ENCODE measurements around the gene RCE1.

Gene RCE1

GRCh38 chr11:66870616-66871520 is 27.6 kb downstream of the RCE1 start:
- no peak for DNase-seq

DNA sequence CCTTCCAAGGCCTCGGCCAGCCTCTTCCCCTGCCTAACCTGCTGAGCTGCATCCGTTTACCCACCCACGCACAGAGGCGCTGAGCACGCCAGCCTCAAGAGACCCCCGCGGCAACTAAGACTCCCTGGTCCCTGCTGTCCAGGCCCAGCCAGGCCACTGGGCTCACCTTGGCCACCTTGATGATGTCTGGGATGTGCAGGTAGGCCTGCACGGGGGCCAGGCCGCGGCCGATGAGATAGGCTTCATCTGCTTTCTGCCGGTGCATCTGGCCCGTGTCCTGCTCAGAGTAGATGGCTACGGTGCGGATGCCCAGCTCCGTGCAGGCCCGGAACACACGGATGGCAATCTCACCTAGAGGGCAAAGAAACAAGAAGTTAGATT is 28.3 kb downstream of the RCE1 start:
- DNase-seq: no peak

GRCh38 chr11:66874232-66874631 is 31.0 kb downstream of the RCE1 start:
- DNase-seq: no peak

- DNase-seq: no peak
Observed at GRCh38 chr11:66875378-66875777, 32.1 kb downstream of the RCE1 start.

DNA sequence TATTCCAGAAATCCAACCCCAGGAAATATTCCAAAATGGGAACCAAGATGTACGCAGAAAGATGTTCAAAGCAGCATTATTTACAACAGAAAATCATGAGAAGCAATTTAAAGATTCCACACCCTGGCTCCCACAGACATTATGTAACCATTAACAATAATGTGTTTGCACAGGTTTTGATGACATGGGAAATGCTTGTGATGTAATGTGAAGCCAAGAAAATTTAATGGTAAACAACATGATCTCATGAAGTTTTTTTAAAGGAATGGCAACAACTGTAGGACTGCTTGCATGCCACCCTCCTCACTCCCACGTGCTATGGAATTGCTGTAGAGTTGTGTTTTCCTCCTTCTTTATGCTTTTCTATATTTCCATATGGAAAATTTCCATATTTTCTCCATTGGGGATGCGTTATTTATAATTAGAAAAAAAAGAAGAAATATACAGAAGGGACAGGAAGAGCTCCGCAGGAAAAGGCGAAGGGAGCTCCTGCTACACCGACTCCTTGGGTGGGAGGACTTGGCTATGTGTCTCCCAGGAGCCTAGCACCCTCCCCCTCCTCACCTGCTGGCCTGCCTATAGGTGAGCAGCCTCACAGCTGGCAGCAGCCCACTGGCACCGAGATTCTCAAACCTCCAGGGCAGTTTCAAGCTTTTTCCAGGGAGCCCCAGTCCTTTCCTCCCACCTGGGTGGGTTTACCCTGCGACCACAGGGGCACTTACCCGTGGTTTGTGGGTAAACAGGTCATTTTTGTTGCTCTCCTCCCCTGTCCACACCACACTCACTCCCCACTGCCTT is 34.5 kb downstream of the RCE1 start:
- DNase-seq: no peak

DNA sequence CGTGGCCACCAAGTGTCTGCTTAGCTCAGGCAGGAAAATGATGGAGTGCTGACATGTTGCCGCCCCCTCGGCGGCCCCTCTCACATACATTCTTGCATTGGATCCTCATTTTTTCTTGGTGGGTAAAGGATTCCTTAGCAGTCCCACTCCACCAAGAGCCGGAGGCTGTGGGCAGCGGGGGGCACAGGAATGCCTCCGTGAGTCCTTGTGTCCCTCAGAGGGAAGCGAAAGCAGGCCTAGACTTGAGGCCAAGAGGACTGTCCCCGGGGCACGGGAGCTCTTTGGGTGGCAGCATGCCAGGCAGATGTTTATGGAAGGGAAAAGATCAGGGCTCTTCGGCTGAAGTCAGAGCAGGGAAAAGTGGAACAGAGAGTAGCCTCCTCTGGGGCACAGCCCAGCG is 35.2 kb downstream of the RCE1 start:
- no peak for DNase-seq

GRCh38 chr11:66879000-66879399 is 35.8 kb downstream of the RCE1 start:
- no peak for DNase-seq

DNA sequence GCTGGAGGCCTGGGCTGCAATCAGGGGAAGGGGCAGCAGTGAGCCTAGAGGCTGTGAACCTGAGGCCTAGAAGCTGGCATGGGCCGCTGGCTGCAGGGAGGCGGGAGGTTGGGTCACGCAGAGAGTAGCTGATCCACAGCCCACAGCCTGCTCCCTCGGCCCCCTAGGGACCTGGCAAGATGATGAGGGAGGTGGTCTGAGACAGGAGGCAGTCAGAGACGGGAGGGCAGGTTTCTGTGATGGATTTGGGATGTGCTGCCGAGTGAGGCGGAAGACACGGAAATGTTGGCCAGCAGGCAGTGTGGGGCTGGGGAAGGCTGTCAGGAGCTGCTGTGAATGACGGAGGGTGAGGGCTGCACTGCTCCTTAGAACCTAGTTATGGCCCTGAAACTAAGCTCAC is 36.3 kb downstream of the RCE1 start:
- no peak for DNase-seq

DNA sequence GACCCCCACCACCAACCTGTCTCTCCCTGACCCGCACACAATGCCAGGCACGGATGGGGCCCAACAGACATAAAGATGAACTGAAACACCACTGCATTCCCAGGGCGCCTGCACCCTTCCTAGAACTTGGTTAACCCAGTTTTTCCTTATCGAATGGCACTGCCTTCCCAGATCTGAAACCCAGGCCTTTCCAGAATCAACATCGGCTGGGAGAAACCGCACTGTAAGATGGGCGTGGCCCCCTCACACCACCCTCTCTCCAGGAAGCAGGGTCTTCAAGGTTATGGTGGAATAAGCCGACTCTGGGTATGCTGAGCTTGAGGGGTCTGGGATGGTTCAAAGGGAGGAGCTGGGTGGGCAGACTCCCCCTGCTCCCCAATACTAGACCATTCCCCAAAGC is 36.8 kb downstream of the RCE1 start:
- no peak for DNase-seq

DNA sequence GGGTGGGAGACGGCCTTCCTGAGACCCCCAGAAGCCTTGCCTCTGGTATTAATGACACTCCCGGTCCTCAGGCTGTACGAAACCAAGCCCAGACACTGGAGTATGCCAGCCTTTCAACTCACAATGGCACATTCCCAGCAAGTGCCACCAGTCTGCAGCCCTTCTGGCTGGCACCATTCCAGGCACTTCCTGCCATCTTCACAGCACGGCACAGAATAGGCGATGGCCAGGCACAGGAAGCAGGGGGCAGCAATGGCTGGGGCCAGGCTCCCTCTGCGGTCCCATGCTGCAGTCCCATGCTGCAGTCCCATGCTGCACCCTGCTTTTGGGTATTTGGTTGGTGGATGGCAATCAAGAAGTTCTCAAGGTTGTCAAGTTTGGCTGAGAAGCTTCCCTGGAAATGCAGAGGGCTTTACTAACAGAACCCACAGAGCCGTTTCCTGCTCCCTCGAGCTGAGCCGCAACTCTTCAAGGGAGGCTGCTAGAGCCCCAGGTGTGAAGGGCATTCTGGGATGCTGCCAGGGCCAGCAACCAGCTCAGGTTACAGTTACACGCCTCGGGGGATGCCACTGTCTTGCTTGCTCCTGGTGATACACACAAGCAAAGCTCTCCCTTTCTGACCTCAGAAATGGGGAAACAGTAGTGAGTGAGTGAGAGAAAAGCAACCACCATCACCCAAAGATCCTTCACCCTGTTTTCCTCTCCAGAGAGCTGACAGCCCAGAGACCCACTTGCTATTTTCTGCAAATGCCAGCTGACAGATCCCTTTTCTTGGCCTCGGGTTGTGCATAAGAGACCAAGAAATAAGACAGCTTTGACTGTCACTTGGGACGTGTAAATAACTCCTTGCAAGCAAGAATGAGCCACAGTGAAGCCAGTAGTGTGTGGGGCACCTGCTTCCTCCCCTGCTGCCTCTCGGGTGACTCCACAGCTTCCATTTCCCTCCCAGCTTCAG is 37.5 kb downstream of the RCE1 start:
- DNase-seq: no peak

- DNase-seq: no peak
Observed at GRCh38 chr11:66881451-66881835, 38.2 kb downstream of the RCE1 start.

DNA sequence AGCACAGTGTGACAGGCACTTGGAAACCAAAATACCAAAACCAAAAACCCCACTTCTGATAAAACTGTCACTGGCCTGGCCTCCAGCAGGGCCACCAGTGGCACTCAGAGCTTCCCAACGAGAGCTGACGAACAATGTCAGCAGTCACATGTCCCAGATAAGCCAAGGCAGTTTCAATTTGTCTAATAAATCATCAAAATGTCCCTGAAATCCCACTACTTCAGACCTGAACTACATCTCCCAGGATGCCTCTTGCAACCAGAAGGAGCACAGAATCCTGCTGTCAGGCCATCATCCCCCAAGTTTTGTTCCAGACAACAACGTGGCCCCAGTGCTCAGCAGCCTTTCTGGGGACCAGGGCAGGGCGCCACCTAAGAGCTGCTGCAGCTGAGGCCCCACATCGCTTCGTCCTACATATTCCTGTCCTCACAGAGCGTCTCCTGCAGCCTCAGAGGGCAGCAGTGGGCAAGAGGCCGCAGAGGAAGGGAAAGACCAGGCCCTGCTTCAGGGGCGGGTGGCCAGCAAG is 38.7 kb downstream of the RCE1 start:
- DNase-seq: no peak

DNA sequence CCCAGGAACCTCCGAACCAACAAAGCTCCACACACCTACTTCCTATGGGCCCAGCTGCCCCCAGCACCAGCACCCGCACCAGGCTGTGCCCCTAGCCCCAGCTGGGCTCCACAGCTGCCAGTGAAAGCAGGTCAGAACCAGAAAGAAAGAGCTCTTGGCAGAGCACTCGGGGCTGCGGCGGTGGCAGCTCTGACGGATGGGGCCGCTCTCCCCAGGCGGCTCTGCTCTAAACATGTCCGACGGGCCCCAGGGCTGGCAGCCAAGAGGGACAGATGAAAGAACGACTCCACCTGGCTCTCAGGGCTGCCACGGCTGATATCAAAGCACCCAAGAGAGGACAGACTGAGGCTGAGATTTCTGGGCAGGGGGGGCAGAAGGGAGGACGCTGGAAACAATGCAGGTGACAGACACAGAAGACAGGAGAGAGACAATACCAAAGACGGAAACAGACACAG is 39.3 kb downstream of the RCE1 start:
- no peak for DNase-seq

DNA sequence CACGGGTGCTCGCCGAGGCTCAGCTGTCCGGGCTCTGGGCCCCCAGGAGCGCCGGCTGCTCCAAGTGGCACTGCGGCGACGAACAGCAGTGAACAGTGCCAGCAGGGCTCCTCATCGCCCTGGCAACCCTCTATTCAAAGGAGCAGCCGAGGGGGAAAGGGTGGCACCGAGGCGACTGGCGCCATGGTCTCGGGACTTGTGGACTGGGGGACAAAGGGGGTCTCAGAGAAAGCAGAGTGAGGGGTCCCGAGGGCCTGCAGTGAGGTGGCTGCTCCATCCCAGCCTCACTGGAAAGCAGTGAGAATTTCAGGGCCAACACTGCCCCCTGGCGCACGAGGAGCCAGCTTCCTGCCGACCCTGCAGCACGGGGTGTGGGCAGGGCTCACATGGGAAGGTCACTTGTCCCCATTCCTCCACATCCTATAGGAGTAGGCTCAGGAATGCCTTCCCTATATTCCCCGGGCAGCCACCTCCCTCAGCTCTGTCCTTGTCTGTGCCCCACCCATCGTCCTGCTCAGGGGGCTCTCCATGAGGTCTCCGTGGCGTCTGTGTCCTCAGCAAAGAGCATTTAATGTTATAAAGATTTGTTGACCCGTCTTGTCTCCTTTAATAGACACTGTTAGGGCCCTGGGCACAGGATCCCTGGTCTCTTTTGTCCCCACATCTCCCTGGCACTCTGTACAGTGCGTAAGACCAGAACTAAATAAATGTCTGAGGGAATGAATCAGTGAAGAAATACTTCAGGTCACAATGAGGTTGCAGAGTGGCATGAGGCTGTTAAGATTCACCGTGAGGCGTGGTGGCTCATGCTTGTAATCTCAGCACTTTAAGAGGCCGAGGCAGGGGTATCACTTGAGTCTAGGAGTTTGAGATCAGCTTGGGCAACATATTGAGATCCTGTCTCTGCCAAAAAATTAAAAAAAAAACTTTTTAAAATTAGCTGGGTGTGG is 40.0 kb downstream of the RCE1 start:
- DNase-seq: peak; percentile 61

DNA sequence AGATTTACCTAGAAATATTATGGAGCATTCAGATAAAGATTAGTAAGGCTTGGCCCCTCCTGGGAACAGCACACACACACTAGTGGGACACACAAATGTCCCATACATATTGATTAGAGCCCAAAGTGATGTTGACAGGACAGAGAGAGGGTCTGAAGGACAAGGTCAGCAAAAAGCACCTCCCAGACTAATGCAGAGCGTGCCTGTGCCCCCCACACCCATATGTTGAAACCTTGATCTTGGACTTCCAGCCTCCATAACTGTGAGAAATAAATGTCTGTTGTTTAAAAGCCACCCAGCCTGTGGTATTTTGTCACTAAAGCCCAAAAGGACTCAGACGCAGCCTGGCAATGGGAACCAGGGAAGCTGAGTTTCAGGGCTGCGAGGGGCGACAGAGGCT is 41.2 kb downstream of the RCE1 start:
- no peak for DNase-seq

DNA sequence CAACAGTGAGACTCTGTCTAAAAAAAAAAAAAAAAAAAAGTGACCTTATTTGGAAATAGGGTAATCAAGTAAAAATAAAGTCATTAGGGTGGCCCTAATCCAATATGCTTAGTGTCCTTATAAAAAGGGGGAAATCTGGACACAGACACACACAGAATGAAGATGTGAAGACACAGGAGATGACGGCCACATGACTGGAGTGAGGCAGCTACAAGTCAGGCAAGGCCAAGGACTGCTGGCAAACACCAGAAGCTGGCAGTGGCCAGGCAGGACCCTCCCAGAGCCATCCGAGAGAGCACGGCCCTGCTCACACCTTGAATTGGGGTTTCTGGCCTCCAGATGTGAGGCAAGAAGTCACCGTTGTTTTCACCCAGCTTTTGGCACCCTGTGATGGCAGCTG is 42.2 kb downstream of the RCE1 start:
- DNase-seq: no peak

- no peak for DNase-seq
Observed at GRCh38 chr11:66885950-66886440, 42.8 kb downstream of the RCE1 start.

DNA sequence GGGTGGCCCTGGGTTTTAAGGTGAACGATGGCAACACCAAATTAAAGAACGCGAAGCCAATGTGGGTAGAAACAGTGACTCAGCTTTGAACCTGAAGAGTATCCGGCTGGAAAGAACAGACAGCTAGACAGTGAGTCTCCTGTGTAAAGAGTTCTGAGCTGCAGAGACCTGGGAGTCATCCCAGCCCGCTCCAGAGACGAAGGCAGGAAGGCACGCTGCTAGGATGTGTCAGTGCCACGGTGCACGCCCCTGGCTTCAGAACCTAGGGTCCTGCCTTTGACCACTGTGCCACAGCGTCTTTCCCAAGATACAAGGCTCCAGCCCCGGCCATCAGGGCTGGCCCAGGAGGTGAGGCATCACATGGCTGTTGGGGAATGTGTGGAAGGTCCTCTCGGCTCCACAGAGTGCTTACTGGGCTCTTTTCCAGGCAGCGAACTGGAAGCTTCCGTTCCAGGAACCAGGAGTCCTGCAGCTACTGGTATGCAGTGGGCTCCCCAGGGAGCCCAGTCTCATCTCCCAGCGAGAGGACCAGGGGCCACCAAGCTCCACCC is 43.5 kb downstream of the RCE1 start:
- DNase-seq: peak; percentile 30

DNA sequence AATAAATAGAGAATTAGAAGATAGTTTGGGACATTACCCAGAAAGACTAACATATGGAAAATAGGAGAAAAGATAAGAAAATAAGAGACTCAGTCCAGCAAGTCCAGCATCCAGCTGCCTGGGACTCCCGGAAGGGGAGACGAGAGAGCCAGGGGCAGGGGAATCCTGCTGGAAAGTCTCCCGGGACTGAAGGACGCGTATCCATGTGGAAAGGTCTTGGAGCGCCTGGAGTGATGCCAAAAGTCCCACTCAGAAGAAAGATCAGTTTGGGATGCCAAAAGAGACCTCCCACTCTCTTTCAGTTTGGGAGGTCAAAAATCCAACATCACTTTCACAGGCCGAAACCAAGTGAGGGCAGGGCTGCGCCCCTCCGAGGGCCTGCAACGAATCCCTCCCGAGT is 44.3 kb downstream of the RCE1 start:
- no peak for DNase-seq

DNA sequence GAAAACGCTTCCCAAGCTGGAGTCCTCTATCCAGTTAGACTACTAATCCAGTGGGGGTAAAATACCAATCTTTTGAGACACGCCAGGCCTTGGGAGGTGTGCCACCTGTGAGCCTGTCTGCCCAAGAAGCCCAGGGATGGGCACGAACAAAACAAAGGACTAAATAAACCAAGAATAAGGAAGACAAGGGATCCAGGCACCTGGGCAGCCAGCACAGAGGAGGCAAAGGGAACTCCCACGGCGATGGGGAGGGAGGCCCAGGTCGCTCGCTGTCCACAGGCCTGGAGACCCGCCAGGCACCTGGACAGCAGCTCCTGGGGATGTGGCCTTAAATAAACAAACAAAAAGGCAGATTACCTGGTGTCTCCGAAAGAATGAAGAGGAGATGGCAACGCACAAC is 45.0 kb downstream of the RCE1 start:
- DNase-seq: no peak

DNA sequence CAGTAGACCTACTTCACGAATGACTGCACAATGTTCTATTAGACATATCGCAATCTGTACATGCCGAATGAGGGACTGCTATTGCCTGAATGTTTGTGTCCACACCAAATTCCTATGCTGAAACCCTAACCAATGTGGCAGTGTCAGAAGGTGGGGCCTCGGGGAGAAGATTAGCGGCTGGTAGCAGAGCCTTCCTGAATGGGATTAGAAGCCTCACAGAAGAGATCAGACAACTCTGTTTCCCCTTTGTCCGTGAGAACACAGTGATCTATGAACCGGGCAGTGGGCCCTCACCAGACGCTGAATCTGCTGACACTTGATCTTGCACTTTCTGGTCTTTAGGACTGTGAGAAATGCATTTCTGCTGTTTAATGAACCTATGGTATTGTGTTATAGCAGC is 46.7 kb downstream of the RCE1 start:
- no peak for DNase-seq
